GM21737 (cell line): Measurements from ENCODE around the gene STX10.
"Not testable (repeated sequence)": the region's sequence is repeated elsewhere in the genome, so short reads cannot be mapped to it uniquely, and the experiment has no call there.

ENCODE experiments used
- ATAC-seq: cut with Tn5 transposase; IDR thresholded peaks from one replicate; pipeline ENCODE4 v1.9.1; 2021; ENCODE audit warnings: mild to moderate bottlenecking, moderate library complexity; ENCODE audit not compliant: unreplicated experiment

STX10 gene

DNA sequence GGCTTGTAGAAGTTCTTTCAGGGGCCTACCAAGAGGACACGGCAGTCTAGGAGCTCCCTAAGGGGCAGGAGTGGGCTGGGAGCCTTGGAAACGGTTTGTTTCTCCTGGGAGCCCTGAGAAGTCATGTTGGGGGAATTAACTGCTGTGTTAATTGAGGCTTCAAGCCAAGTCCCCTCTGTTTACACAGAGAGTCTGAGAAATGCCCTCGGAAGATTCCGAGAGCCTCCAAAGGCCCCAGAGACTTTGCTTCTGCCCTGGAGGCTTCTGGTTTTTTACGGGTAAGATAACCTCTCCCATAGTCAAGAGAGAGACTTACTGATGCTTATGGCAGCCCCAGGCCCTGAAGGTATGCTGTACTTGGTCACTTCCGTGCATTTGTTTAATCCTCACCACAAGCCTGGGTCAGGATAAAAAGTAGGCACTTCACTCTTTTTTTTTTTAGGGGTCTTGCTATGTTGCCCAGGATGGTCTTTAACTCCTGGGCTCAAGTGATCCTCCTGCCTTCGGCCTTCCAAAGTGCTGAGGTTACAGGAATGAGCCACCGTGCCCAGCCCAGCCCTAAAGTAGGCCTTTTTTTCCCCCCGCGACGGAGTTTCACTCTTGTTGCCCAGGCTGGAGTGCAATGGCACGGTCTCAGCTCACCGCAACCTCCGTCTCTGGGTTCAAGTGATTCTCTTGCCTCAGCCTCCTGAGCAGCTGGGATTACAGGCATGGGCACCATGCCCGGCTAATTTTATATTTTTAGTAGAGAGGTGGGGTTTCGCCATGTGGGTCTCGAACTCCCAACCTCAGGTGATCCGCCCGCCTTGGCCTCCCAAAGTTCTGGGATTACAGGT, 15.2 kb upstream of the STX10 start:
- no peak for ATAC-seq

DNA sequence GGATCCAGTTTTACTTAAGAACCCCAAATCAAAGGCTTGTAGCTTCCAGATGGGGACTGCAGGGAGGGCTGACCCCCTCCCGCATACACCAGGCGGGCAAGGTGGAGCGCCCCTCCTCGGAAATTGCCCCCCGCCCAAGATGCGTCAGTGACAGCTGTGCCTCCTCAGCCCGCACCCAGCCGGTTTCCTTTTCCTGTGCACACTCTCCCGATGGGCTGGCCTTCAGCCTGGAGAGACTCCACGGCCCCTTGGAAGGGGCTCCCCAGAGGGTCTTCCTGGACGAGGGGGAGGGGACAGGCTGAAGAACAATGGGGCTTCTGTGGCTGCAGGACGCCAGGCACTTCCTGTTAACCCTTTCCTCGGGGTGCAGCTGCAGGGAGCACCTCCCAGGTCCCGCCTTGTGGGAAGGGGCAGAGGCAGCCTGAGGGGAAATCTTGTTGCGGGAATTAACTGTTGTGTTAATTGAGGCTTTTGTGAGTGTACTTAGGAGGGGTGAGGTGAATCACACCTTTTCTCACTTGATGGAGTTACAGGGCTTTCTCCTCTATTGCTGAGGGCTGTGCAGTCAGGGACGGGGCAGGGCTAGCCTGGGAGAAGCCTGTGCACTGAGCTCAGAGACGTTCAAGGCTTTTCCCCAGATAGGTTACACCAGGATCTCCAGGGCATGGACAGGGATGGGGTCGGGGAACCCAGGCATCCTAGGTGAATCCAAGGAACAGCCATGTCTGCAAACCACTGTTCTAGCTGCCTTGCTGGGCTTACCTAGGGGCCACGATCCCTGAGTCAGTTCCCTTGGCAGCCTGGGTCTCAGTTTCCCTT, 14.4 kb upstream of the STX10 start:
- no peak for ATAC-seq

GRCh38 chr19:13163609-13164342, 13.6 kb upstream of the STX10 start:
- ATAC-seq: no peak

DNA sequence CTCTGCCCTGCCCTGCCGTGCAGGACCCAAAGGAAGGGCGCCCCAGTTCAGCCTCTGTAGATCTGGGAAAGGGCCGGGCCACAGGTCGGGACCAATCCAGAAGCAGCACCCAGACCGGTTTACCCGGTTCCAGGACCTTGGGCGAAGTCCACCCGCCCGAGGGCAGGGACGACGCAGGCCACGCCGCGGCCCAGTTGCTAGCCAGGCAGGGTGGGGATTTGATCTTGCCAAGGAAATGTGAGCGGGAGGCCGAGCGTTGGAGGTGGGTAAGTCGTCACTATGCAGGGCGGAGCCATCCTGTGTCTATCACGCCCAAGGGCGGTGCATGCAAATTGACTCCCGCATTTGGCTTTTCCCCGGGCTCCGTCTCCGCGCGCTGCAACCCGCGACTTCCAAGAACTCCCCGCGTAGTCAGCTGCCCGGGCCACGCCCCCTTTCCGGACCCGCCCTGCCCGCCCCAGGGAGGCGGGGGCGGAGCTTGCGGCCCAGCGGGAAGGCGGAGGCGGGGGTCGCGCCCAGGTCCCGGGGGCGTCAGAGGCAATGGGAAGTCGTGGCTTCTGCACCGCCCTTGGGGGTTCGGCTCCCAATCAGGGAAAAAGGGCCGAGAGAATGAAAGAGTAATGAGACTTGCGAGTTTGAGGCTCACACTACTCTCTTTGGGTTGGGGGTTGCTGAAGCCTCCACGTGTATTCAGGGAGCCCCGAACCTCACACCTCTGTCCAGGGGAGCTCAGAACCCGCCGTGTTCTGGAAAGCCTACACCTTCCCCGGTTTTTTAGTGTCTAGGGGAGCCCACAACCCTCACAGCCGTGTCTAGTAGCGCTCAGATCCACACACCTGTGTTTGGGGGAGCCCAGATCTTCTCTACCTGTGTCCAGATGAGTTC, 12.8 kb upstream of the STX10 start:
- ATAC-seq: peak; percentile 36

DNA sequence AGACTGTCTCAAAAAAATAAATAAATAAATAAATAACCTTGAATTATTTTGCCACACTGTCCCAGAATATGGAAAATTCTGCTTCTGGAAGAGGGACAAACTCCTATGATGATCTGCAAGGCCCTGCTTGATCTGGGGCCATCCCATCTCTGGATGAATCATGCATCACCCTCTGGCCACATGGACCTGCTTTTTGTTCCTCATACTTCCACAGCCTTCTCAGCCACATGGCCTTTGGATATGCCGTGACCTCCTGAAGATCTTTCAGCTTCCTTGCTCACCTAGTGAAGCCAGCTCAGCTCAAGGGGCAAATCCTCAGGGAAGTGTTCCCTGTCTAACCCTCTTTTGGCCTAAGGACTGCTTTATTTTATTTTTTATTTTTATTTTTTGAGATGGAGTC, 10.4 kb upstream of the STX10 start:
- ATAC-seq: no peak

- ATAC-seq: no peak
Observed at GRCh38 chr19:13159713-13160112, 9.5 kb upstream of the STX10 start.

GRCh38 chr19:13155472-13156359, 5.5 kb upstream of the STX10 start:
- ATAC-seq: no peak

- ATAC-seq: no peak
Observed at GRCh38 chr19:13154911-13155471, 4.8 kb upstream of the STX10 start.

- no peak for ATAC-seq
Observed at GRCh38 chr19:13154241-13154778, 4.1 kb upstream of the STX10 start.

DNA sequence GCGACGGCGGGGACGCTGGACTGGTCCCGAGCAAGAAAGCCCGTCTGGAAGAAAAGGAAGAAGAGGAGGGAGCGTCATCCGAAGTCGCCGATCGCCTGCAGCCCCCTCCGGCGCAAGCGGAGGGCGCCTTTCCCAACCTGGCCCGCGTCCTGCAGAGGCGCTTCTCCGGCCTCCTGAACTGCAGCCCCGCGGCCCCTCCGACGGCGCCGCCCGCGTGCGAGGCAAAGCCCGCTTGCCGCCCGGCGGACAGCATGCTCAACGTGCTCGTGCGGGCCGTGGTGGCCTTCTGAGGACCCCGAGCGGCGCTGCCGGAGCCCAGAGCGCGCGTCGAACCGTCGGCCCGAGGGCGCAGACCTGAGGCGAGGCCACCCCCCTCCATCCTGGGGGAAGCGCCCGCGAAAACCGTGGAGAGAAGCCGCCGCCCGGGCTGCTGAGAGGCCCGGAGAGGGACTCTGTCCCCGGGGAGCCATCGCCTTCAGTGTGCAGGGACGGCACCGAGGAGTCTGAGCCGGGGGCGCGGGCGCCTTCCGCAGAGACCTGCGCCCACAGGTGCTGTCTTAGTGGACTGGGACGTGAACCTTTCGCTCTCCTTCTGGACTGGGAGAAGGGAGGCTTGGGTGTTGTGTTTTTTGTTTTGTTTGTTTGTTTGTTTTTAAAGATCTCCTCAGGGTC, 3.5 kb upstream of the STX10 start:
- ATAC-seq: no peak

DNA sequence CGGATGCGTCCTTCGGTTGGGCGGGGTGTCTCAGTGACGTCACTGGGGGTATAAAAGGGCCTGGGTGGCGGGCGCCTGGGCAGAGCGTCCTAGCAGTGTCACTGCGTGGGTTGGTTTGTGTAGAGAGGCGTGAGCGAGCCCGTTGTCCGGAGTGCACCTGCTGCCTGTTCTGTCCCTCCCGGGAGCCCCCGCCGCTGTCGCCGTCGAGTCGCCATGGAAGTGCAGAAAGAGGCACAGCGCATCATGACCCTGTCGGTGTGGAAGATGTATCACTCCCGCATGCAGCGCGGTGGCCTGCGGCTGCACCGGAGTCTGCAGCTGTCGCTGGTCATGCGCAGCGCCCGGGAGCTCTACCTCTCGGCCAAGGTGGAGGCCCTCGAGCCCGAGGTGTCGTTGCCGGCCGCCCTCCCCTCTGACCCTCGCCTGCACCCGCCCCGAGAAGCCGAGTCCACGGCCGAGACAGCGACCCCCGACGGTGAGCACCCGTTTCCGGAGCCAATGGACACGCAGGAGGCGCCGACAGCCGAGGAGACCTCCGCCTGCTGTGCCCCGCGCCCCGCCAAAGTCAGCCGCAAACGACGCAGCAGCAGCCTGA, 2.9 kb upstream of the STX10 start:
- ATAC-seq: peak; percentile 20

DNA sequence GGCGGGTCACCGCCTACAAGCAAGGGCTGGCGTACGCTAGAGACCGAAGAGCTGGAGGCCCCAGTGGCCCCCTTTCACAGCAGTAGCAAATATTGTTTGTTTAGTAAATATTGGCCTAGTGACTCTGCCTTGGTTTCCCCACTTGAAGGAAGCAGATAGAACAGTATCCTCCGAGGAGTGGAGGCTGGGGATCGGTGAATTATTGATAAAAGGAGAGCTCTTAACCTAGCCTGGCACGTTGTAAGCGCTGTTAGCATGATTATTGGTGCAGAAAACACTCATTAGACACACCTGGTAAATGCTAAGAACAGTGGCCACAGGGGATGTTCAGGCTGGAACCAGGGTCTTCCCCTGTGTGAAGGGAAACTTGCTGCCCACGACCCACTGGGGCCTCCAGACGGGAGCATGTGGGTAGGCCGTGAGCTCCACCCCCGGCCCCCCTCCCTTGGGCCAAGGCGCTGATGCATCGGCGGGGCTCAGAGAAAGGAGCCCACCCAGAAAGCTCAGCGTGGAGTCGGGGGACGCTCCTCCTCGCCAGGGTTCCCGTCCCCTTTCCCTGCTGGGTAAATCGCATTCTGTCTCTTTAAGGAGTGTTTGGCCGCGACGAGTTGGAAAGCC, 2.3 kb upstream of the STX10 start:
- peak; percentile 7 for ATAC-seq

DNA sequence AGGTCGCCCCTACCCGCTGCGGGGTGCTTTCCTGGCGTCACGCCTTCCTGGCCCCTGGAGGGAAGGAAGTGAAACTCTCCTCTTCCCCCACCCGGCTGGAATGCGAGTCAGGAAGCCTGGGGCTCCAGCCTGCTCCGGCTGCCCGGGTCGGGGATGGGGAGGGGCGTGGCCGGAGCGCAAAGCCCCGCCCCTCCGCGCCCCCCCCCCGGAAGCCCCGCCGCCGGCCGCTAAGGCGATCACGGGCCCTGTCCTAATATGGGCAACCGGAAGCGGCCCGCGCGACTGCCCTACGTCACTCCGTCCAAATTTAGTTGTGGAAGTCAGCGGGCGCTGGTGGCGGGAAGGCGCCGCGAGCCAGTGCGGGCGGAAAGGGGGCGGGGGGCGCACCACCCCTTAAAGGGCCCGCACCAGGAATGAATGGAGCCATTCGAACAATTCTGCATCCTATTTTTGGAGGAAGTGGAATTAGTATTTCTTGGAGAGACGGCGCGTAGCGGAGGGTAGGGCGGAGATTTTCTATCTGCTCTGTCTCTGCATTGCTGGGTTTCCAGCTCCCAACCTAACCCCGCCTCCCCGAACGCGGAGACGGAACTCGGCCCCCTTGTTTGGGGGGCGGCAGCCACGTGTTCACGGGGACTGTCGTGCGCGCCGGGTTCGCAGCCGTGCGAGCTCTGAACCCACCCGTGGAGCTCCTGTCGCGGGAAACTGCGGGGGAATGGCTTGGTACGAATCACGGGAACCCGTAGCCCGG, 1.6 kb upstream of the STX10 start:
- peak; percentile 30 for ATAC-seq

DNA sequence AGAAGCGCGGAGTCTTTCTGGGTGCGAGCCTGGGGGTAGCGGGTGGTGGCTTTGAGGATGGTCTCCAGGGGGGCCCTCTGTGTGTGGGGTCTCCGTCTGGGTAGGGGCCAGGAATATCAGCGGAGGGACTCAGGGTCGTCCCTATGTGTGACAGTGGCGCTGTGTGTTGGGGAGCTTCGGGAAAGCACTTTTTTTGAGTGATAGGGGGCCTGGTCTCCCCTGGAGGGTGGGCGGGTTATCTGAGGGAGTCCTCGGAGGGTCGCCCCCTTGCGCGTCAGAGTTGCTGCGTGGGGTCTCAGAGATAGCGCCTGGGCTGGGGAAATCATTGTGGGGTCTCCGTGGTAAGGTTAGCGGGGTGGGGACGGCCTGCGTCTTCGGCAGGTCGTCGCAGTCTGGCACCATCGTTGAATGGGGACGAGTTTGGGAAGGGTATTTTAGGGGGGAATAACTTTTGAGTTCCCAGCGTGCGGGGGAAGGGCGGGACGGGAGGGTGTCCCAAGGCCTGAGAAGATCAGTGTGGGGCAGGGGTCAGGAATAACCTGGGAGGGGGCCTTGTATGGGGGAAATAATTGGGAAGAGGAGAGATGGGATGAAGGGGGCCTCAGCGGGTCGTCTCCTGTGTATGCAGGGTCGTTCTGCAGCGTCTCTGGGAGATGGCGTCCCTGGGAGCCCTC, 893 bp upstream of the STX10 start:
- ATAC-seq: no peak

DNA sequence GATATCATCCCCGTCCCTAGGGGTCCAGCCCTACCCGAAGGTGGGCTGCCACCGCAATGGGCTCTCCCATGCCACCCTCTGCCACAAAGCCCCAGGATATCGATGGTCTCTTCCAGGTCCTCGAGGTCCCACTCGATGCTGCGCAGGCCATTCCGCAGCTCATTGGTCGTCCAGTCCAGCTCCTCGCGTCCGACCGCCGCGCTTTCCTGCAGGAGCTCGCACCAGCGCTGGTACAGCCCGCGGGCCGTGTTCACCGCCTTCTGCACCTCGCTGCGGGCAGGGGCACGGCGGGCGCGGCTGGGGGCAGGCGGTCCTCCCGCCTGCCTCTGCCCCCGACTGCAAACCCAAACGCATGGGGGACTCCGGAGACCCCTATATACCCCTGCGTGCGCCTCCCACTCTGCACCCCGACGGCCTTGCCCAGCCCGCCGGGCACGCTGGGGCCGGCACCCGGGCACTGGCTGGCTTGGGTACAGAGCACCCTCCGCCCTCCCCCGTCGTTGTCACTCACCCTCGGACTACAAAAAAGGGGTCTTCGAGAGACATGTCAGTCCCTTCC, 468 bp downstream of the STX10 start:
- no peak for ATAC-seq

- ATAC-seq: not testable (repeated sequence)
Observed at GRCh38 chr19:13149173-13149627, 975 bp downstream of the STX10 start.
